Activated naive CD4-positive, alpha-beta T cell treated with anti-CD3 and anti-CD28 coated beads, Interleukin-2, amount 10 ng/mL, durations not matched to agents 7 days and 5 days (primary cell): Measurements from ENCODE around the gene ESR2.

ENCODE experiments used
- CTCF ChIA-PET: fragments of 350-600 bp; sonication (Branson Sonifier 250); formaldehyde crosslinking; loops from one replicate; lab custom pipeline; 2021; ENCODE audit warnings: antibody characterized with exemption; lab: Charles Lee
- DNase-seq: peaks from one replicate; pipeline ENCODE4 v3.0.0-alpha.2; 2020
- H3K27ac Mint-ChIP-seq: one replicate; pipeline ENCODE4 v1.8.0; 2021; ENCODE audit warnings: mild to moderate bottlenecking, moderate library complexity, mixed read lengths
- H3K27me3 Mint-ChIP-seq: one replicate; pipeline ENCODE4 v1.8.0; 2021; ENCODE audit warnings: mild to moderate bottlenecking, mixed read lengths
- H3K36me3 Mint-ChIP-seq: one replicate; pipeline ENCODE4 v1.8.0; 2021; ENCODE audit warnings: mixed read lengths
- H3K4me1 Mint-ChIP-seq: one replicate; pipeline ENCODE4 v1.8.0; 2021; ENCODE audit warnings: mixed read lengths
- H3K4me3 Mint-ChIP-seq: one replicate; pipeline ENCODE4 v1.8.0; 2021; ENCODE audit warnings: mild to moderate bottlenecking, moderate library complexity, mixed read lengths
- H3K9me3 Mint-ChIP-seq: one replicate; pipeline ENCODE4 v1.8.0; 2021; ENCODE audit warnings: mixed read lengths

The ESR2 gene

GRCh38 chr14:64209444-64210131 is 84.6 kb downstream of the ESR2 start:
- H3K4me3 Mint-ChIP-seq: no peak overlapping the region
- H3K36me3 Mint-ChIP-seq: peaks cover 65% of the 10 kb centered on the region
- CTCF ChIA-PET: no interaction called here
- no peak for DNase-seq
- H3K9me3 Mint-ChIP-seq: no peaks in the 10 kb centered on the region
- no peaks in the 10 kb centered on the region for H3K27me3 Mint-ChIP-seq
- peaks cover 3% of the 10 kb centered on the region for H3K4me1 Mint-ChIP-seq
- no peak overlapping the region for H3K27ac Mint-ChIP-seq

GRCh38 chr14:64208981-64209380 is 85.2 kb downstream of the ESR2 start:
- Mint-ChIP-seq H3K36me3 (peaks cover 64% of the 10 kb centered on the region), H3K27me3 (no peaks in the 10 kb centered on the region), H3K27ac (peak overlapping the region; percentile 55), H3K9me3 (no peaks in the 10 kb centered on the region), H3K4me3 (no peak overlapping the region), H3K4me1 (peaks cover 3% of the 10 kb centered on the region)
- CTCF ChIA-PET: no interaction called here
- no peak for DNase-seq

GRCh38 chr14:64208261-64208660 is 85.9 kb downstream of the ESR2 start:
- Mint-ChIP-seq H3K4me3 (no peak overlapping the region), H3K27ac (peak overlapping the region; percentile 55), H3K36me3 (peaks cover 65% of the 10 kb centered on the region), H3K9me3 (no peaks in the 10 kb centered on the region), H3K4me1 (peaks cover 3% of the 10 kb centered on the region), H3K27me3 (no peaks in the 10 kb centered on the region)
- CTCF ChIA-PET: no interaction called here
- DNase-seq: no peak

- DNase-seq: no peak
- no peak overlapping the region for H3K27ac Mint-ChIP-seq
- CTCF ChIA-PET: interaction anchor here (0.6 to 1.4 kb wide), 2 partner anchors 26 to 495 kb away, joined by 3 to 4 read pairs; no protein-coding TSS in a partner anchor
These were observed 90.7 kb downstream of the ESR2 start for GRCh38 chr14:64203366-64204006.

GRCh38 chr14:64202716-64203115 is 91.5 kb downstream of the ESR2 start:
- no peaks in the 10 kb centered on the region for H3K4me1 Mint-ChIP-seq
- CTCF ChIA-PET: interaction anchor here (0.6 to 1.4 kb wide), 2 partner anchors 25 to 494 kb away, joined by 3 to 4 read pairs; no protein-coding TSS in a partner anchor
- no peak overlapping the region for H3K4me3 Mint-ChIP-seq
- peaks cover 35% of the 10 kb centered on the region for H3K36me3 Mint-ChIP-seq
- no peak for DNase-seq
- no peak overlapping the region for H3K27ac Mint-ChIP-seq
- no peaks in the 10 kb centered on the region for H3K27me3 Mint-ChIP-seq
- no peaks in the 10 kb centered on the region for H3K9me3 Mint-ChIP-seq

More at GRCh38 chr14:64203366-64204006, 90.7 kb downstream of the ESR2 start:
- no peak overlapping the region for H3K4me3 Mint-ChIP-seq
- no peaks in the 10 kb centered on the region for H3K9me3 Mint-ChIP-seq
- no peaks in the 10 kb centered on the region for H3K27me3 Mint-ChIP-seq
- H3K4me1 Mint-ChIP-seq: no peaks in the 10 kb centered on the region
- peaks cover 38% of the 10 kb centered on the region for H3K36me3 Mint-ChIP-seq

- no peaks in the 10 kb centered on the region for H3K27me3 Mint-ChIP-seq
- peaks cover 2% of the 10 kb centered on the region for H3K4me1 Mint-ChIP-seq
- CTCF ChIA-PET: interaction anchor here (1.4 kb wide), 1 partner anchor 25 kb away, joined by 4 read pairs; no protein-coding TSS in a partner anchor
- H3K27ac Mint-ChIP-seq: peak overlapping the region; percentile 8
- H3K9me3 Mint-ChIP-seq: no peaks in the 10 kb centered on the region
- H3K4me3 Mint-ChIP-seq: no peak overlapping the region
- peaks cover 40% of the 10 kb centered on the region for H3K36me3 Mint-ChIP-seq
- DNase-seq: no peak
These were observed 92.1 kb downstream of the ESR2 start for GRCh38 chr14:64201921-64202545.

- H3K36me3 Mint-ChIP-seq: peaks cover 38% of the 10 kb centered on the region
- no peak overlapping the region for H3K27ac Mint-ChIP-seq
- DNase-seq: no peak
- CTCF ChIA-PET: no interaction called here
- no peaks in the 10 kb centered on the region for H3K27me3 Mint-ChIP-seq
- H3K4me3 Mint-ChIP-seq: no peak overlapping the region
- no peaks in the 10 kb centered on the region for H3K9me3 Mint-ChIP-seq
- H3K4me1 Mint-ChIP-seq: peaks cover 8% of the 10 kb centered on the region
These were observed 92.9 kb downstream of the ESR2 start for GRCh38 chr14:64201296-64201695.

- no peak overlapping the region for H3K4me3 Mint-ChIP-seq
- H3K27ac Mint-ChIP-seq: no peak overlapping the region
- CTCF ChIA-PET: interaction anchor here (1.1 kb wide), 1 partner anchor 14 kb away, joined by 3 read pairs; no protein-coding TSS in a partner anchor
- no peaks in the 10 kb centered on the region for H3K9me3 Mint-ChIP-seq
- H3K27me3 Mint-ChIP-seq: no peaks in the 10 kb centered on the region
- H3K36me3 Mint-ChIP-seq: peaks cover 37% of the 10 kb centered on the region
- DNase-seq: no peak
- peaks cover 19% of the 10 kb centered on the region for H3K4me1 Mint-ChIP-seq
These were observed 94.0 kb downstream of the ESR2 start for GRCh38 chr14:64200170-64200569.

GRCh38 chr14:64198486-64198885 is 95.7 kb downstream of the ESR2 start:
- H3K36me3 Mint-ChIP-seq: peaks cover 45% of the 10 kb centered on the region
- peaks cover 35% of the 10 kb centered on the region for H3K4me1 Mint-ChIP-seq
- no peaks in the 10 kb centered on the region for H3K27me3 Mint-ChIP-seq
- H3K27ac Mint-ChIP-seq: no peak overlapping the region
- H3K9me3 Mint-ChIP-seq: no peaks in the 10 kb centered on the region
- CTCF ChIA-PET: no interaction called here
- no peak for DNase-seq
- H3K4me3 Mint-ChIP-seq: no peak overlapping the region

- H3K4me1 Mint-ChIP-seq: peaks cover 35% of the 10 kb centered on the region
- no peak overlapping the region for H3K4me3 Mint-ChIP-seq
- no peak overlapping the region for H3K27ac Mint-ChIP-seq
- H3K36me3 Mint-ChIP-seq: peaks cover 45% of the 10 kb centered on the region
- CTCF ChIA-PET: no interaction called here
- no peaks in the 10 kb centered on the region for H3K27me3 Mint-ChIP-seq
- no peaks in the 10 kb centered on the region for H3K9me3 Mint-ChIP-seq
- no peak for DNase-seq
These were observed 96.2 kb downstream of the ESR2 start for GRCh38 chr14:64197996-64198395.

GRCh38 chr14:64196814-64197411 is 97.3 kb downstream of the ESR2 start:
- Mint-ChIP-seq H3K4me1 (peaks cover 35% of the 10 kb centered on the region), H3K4me3 (no peak overlapping the region), H3K27ac (no peak overlapping the region), H3K9me3 (no peaks in the 10 kb centered on the region), H3K27me3 (no peaks in the 10 kb centered on the region), H3K36me3 (peaks cover 53% of the 10 kb centered on the region)
- CTCF ChIA-PET: interaction anchor here (1.0 kb wide), 1 partner anchor 10 kb away, joined by 3 read pairs; no protein-coding TSS in a partner anchor
- no peak for DNase-seq

- no peak overlapping the region for H3K4me3 Mint-ChIP-seq
- DNase-seq: no peak
- peaks cover 60% of the 10 kb centered on the region for H3K36me3 Mint-ChIP-seq
- H3K9me3 Mint-ChIP-seq: no peaks in the 10 kb centered on the region
- CTCF ChIA-PET: interaction anchor here (1.0 kb wide), 1 partner anchor 11 kb away, joined by 3 read pairs; no protein-coding TSS in a partner anchor
- H3K27me3 Mint-ChIP-seq: no peaks in the 10 kb centered on the region
- H3K27ac Mint-ChIP-seq: no peak overlapping the region
- H3K4me1 Mint-ChIP-seq: peaks cover 35% of the 10 kb centered on the region
These were observed 98.1 kb downstream of the ESR2 start for GRCh38 chr14:64196056-64196455.

- no peak overlapping the region for H3K4me3 Mint-ChIP-seq
- CTCF ChIA-PET: no interaction called here
- H3K4me1 Mint-ChIP-seq: peaks cover 35% of the 10 kb centered on the region
- peak overlapping the region; percentile 70 for H3K27ac Mint-ChIP-seq
- H3K9me3 Mint-ChIP-seq: no peaks in the 10 kb centered on the region
- no peak for DNase-seq
- no peaks in the 10 kb centered on the region for H3K27me3 Mint-ChIP-seq
- peaks cover 67% of the 10 kb centered on the region for H3K36me3 Mint-ChIP-seq
These were observed 99.0 kb downstream of the ESR2 start for GRCh38 chr14:64195199-64195598.

- Mint-ChIP-seq H3K4me3 (no peak overlapping the region), H3K36me3 (peaks cover 74% of the 10 kb centered on the region), H3K4me1 (peaks cover 35% of the 10 kb centered on the region), H3K9me3 (no peaks in the 10 kb centered on the region), H3K27me3 (no peaks in the 10 kb centered on the region), H3K27ac (peak overlapping the region; percentile 70)
- no peak for DNase-seq
- CTCF ChIA-PET: no interaction called here
These were observed 99.8 kb downstream of the ESR2 start for GRCh38 chr14:64194404-64194803.
